HUES64 (cell line): ENCODE measurements around the gene KREMEN1.

Experiments used
- H3K27ac ChIP-seq: 2 replicates; pipeline ENCODE4 v1.7.0; 2013; ENCODE audit warnings: low read depth, low read length, inconsistent platforms
- H3K27me3 ChIP-seq: 2 replicates; pipeline ENCODE4 v1.6.1; 2013; ENCODE audit warnings: mild to moderate bottlenecking, low read length; ENCODE audit not compliant: insufficient read depth
- H3K36me3 ChIP-seq: 2 replicates; pipeline ENCODE4 v1.6.1; 2013; ENCODE audit warnings: mild to moderate bottlenecking, low read length; ENCODE audit not compliant: insufficient read depth
- H3K4me1 ChIP-seq: 2 replicates; pipeline ENCODE4 v1.6.1; 2013; ENCODE audit warnings: mild to moderate bottlenecking, low read length, moderate library complexity; ENCODE audit not compliant: insufficient read depth
- H3K4me3 ChIP-seq: 2 replicates; pipeline ENCODE4 v1.5.1; 2013; ENCODE audit warnings: mild to moderate bottlenecking, low read length, moderate library complexity
- H3K9ac ChIP-seq: 2 replicates; pipeline ENCODE4 v1.6.1; 2013; ENCODE audit warnings: mild to moderate bottlenecking, low read depth, low read length
- H3K9me3 ChIP-seq: 2 replicates; pipeline ENCODE4 v1.6.1; 2013; ENCODE audit warnings: low read depth, low read length; ENCODE audit not compliant: insufficient read depth
- WGBS: fragments of 150-250, 120-280 bp; methylation state at CpG from one replicate; pipeline ENCODE4 v1.1.7; 2013; ENCODE audit warnings: missing lambda C conversion rate; 5-methylcytosine and 5-hydroxymethylcytosine counted together

KREMEN1 gene

GRCh38 chr22:29139965-29140782, 67.3 kb downstream of the KREMEN1 start:
- H3K4me1 ChIP-seq, result peaks cover 22% of the 10 kb centered on the region; the same call in 1 of the 2 replicates
- no peak overlapping the region for H3K9ac ChIP-seq
- H3K27me3 ChIP-seq, result no peaks in the 10 kb centered on the region
- no peak overlapping the region for H3K4me3 ChIP-seq
- 0 out of 2 replicates have a peak, but pooled peaks cover 3% of the 10 kb centered on the region for H3K36me3 ChIP-seq
- no peaks in the 10 kb centered on the region for H3K9me3 ChIP-seq
- no peak overlapping the region for H3K27ac ChIP-seq
- 86% methylated on average over 8 of the region's 8 CpGs for WGBS

- Histone ChIP-seq H3K27me3 (no peaks in the 10 kb centered on the region), H3K4me3 (no peak overlapping the region), H3K4me1 (peaks cover 26% of the 10 kb centered on the region), H3K27ac (no peak overlapping the region), H3K9ac (no peak overlapping the region), H3K36me3 (0 out of 2 replicates have a peak, but pooled peaks cover 3% of the 10 kb centered on the region), H3K9me3 (no peaks in the 10 kb centered on the region)
- WGBS, result 54% methylated on average over 10 of the region's 10 CpGs
Observed at GRCh38 chr22:29141078-29141688, 68.3 kb downstream of the KREMEN1 start.

GRCh38 chr22:29142116-29142515, 69.3 kb downstream of the KREMEN1 start:
- H3K4me3 ChIP-seq, result no peak overlapping the region
- H3K9ac ChIP-seq, result no peak overlapping the region
- H3K27ac ChIP-seq, result no peak overlapping the region
- no peaks in the 10 kb centered on the region for H3K27me3 ChIP-seq
- H3K36me3 ChIP-seq, result 0 out of 2 replicates have a peak, but pooled peaks cover 3% of the 10 kb centered on the region
- H3K9me3 ChIP-seq, result no peaks in the 10 kb centered on the region
- 44% methylated on average over 5 of the region's 5 CpGs for WGBS
- peaks cover 26% of the 10 kb centered on the region for H3K4me1 ChIP-seq

- Histone ChIP-seq H3K4me3 (no peak overlapping the region), H3K4me1 (peaks cover 26% of the 10 kb centered on the region), H3K27me3 (no peaks in the 10 kb centered on the region), H3K9me3 (no peaks in the 10 kb centered on the region), H3K9ac (no peak overlapping the region), H3K27ac (no peak overlapping the region), H3K36me3 (no peaks in the 10 kb centered on the region)
- 88% methylated on average over 16 of the region's 16 CpGs for WGBS
Observed at GRCh38 chr22:29143941-29144785, 71.3 kb downstream of the KREMEN1 start.

GRCh38 chr22:29144786-29145160, 71.9 kb downstream of the KREMEN1 start:
- 94% methylated on average over 14 of the region's 14 CpGs for WGBS
- no peak overlapping the region for H3K9ac ChIP-seq
- no peaks in the 10 kb centered on the region for H3K9me3 ChIP-seq
- peaks cover 26% of the 10 kb centered on the region for H3K4me1 ChIP-seq
- no peak overlapping the region for H3K27ac ChIP-seq
- H3K4me3 ChIP-seq, result no peak overlapping the region
- no peaks in the 10 kb centered on the region for H3K36me3 ChIP-seq
- no peaks in the 10 kb centered on the region for H3K27me3 ChIP-seq

- 87% methylated on average over 27 of the region's 27 CpGs for WGBS
- H3K4me1 ChIP-seq, result peaks cover 27% of the 10 kb centered on the region
- H3K36me3 ChIP-seq, result no peaks in the 10 kb centered on the region
- H3K27me3 ChIP-seq, result no peaks in the 10 kb centered on the region
- H3K9ac ChIP-seq, result no peak overlapping the region
- no peaks in the 10 kb centered on the region for H3K9me3 ChIP-seq
- no peak overlapping the region for H3K4me3 ChIP-seq
- H3K27ac ChIP-seq, result no peak overlapping the region
Observed at GRCh38 chr22:29145321-29146072, 72.7 kb downstream of the KREMEN1 start.

GRCh38 chr22:29146091-29146560, 73.3 kb downstream of the KREMEN1 start:
- no peak overlapping the region for H3K27ac ChIP-seq
- 85% methylated on average over 14 of the region's 14 CpGs for WGBS
- H3K4me1 ChIP-seq, result peaks cover 27% of the 10 kb centered on the region
- H3K9me3 ChIP-seq, result no peaks in the 10 kb centered on the region
- no peak overlapping the region for H3K9ac ChIP-seq
- H3K27me3 ChIP-seq, result no peaks in the 10 kb centered on the region
- H3K36me3 ChIP-seq, result no peaks in the 10 kb centered on the region
- H3K4me3 ChIP-seq, result no peak overlapping the region

- H3K36me3 ChIP-seq, result no peaks in the 10 kb centered on the region
- peaks cover 26% of the 10 kb centered on the region for H3K4me1 ChIP-seq
- no peak overlapping the region for H3K27ac ChIP-seq
- H3K9ac ChIP-seq, result no peak overlapping the region
- WGBS, result 96% methylated on average over 9 of the region's 9 CpGs
- H3K9me3 ChIP-seq, result no peaks in the 10 kb centered on the region
- no peak overlapping the region for H3K4me3 ChIP-seq
- H3K27me3 ChIP-seq, result no peaks in the 10 kb centered on the region
Observed at GRCh38 chr22:29146771-29147170, 73.9 kb downstream of the KREMEN1 start.

GRCh38 chr22:29147331-29147899, 74.6 kb downstream of the KREMEN1 start:
- H3K4me3 ChIP-seq, result no peak overlapping the region
- no peak overlapping the region for H3K27ac ChIP-seq
- no peaks in the 10 kb centered on the region for H3K27me3 ChIP-seq
- H3K36me3 ChIP-seq, result no peaks in the 10 kb centered on the region
- H3K9ac ChIP-seq, result no peak overlapping the region
- peaks cover 27% of the 10 kb centered on the region for H3K4me1 ChIP-seq
- WGBS, result 92% methylated on average over 9 of the region's 9 CpGs
- H3K9me3 ChIP-seq, result no peaks in the 10 kb centered on the region

GRCh38 chr22:29148036-29148435, 75.2 kb downstream of the KREMEN1 start:
- Histone ChIP-seq H3K4me1 (peaks cover 33% of the 10 kb centered on the region), H3K36me3 (no peaks in the 10 kb centered on the region)

More at GRCh38 chr22:29148036-29148435, 75.2 kb downstream of the KREMEN1 start:
- no peaks in the 10 kb centered on the region for H3K9me3 ChIP-seq
- no peaks in the 10 kb centered on the region for H3K27me3 ChIP-seq
- WGBS, result 93% methylated on average over 6 of the region's 6 CpGs
- H3K4me3 ChIP-seq, result no peak overlapping the region
- no peak overlapping the region for H3K27ac ChIP-seq
- H3K9ac ChIP-seq, result no peak overlapping the region
